GM10847 (cell line): ENCODE measurements around the gene EGFL6.

ENCODE experiments used
- POLR2A ChIP-seq: IDR thresholded peaks from 2 replicates; pipeline ENCODE4 v1.6.1; 2011; ENCODE audit not compliant: insufficient read length; ENCODE audit errors: extremely low read depth

Gene EGFL6, protein sequence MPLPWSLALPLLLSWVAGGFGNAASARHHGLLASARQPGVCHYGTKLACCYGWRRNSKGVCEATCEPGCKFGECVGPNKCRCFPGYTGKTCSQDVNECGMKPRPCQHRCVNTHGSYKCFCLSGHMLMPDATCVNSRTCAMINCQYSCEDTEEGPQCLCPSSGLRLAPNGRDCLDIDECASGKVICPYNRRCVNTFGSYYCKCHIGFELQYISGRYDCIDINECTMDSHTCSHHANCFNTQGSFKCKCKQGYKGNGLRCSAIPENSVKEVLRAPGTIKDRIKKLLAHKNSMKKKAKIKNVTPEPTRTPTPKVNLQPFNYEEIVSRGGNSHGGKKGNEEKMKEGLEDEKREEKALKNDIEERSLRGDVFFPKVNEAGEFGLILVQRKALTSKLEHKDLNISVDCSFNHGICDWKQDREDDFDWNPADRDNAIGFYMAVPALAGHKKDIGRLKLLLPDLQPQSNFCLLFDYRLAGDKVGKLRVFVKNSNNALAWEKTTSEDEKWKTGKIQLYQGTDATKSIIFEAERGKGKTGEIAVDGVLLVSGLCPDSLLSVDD

DNA sequence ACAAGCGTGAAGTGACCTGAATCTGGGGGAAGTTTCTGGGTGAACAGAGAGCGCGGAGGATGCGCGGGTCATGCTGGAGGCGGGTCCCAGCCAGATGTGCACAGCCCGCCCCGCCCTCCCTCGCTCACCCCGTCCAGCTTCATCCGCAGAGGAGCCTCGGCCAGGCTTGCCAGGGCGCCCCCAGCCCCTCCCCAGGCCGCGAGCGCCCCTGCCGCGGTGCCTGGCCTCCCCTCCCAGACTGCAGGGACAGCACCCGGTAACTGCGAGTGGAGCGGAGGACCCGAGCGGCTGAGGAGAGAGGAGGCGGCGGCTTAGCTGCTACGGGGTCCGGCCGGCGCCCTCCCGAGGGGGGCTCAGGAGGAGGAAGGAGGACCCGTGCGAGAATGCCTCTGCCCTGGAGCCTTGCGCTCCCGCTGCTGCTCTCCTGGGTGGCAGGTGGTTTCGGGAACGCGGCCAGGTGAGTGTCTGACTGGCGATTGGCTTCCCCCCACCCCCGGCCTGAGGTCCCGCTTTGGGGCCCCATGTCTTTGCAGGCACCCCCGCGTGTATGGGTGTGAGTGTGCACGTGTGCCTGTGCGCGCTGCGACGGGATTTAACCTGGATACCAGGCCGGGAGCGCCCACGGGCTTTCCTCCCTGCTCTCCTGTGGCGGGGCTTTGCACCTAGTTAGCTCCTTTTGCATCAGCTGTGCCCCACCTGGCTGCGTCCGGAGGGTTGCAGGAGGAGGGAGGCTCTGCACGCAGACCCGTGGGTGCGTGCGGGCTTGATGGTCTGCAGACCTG lies at the start of gene EGFL6:
Gene EGFL6 (plus strand): TSS at position 123 of the 782 bp plus-strand sequence. CDS start 261 bp downstream, at position 384.
- TF ChIP-seq POLR2A: no peak

DNA sequence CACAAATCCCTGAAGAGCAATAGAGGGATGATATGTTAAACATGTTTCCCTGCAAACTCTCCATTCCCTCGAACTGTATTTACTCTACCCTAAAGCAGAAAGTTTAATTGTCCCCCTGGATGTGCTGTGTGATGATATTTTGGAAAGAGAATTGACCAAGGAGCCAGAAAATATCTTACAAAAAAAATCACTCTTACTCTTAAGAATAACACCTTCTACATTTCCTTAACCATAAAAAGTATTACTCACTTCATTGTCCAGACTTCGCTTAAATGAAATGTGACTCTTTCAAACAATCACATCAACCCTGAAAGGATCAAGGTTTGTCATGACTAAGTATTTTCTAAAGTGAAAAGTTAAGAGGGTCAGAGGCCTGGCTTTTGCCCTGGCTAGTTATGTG lies 49.0 kb upstream of the EGFL6 start:
- no peak for TF ChIP-seq POLR2A

DNA sequence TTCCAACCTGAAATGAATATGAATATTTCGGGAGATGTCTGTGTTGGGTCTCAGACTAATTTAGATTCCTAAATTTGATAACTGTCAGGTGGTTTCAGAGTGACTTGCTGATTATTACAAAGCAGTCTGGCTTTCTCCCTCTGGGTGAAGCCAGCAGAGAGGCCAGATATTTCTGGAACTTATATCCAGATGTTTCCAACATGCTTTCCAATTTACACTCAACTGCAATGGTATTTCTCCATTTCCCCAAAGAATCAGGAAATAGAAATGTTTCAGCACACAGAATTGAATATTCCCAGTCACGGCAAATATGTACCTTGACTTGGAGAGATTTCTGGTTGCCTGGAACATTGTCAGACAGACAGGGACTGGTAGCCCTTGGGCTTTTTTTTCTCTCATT lies 48.5 kb upstream of the EGFL6 start:
- no peak for TF ChIP-seq POLR2A

DNA sequence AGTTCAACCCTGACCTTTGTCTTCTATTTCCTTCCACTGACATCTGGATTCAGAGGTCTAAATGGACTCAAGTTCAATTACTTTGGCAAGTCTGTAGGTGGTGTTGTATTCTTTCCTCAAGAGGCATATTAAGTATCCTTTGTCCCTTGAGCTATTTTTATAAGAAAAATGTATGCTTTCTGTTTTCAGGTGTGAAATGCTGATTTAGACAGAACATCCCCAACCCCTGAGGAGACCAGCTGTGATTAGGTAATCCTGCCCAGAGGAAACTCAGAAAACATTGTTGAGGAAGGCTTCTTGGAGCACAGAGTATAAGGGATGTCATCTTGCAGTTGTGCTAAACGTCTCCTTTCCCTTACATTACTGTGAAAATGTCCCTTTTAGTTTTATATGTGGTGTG lies 46.6 kb upstream of the EGFL6 start:
- no peak for TF ChIP-seq POLR2A

DNA sequence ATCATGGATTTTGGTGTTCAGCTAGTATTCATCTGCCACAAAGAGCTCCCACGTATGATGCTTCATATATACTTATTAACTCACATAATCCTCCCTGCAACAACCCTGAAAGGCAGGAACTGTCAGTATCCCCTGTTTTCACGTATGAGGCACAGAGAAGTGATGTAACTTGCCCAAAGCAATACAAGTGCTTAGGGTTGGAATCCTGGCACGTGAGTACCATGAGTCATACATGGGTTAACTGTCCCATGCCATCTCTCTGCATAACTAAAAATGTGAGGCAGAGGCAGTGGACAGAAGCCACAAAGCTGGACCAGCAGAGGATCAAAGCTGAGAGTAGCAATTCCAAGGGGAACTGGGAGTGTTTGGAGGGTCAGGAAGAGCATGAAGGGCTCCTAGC lies 35.7 kb upstream of the EGFL6 start:
- TF ChIP-seq POLR2A: no peak

DNA sequence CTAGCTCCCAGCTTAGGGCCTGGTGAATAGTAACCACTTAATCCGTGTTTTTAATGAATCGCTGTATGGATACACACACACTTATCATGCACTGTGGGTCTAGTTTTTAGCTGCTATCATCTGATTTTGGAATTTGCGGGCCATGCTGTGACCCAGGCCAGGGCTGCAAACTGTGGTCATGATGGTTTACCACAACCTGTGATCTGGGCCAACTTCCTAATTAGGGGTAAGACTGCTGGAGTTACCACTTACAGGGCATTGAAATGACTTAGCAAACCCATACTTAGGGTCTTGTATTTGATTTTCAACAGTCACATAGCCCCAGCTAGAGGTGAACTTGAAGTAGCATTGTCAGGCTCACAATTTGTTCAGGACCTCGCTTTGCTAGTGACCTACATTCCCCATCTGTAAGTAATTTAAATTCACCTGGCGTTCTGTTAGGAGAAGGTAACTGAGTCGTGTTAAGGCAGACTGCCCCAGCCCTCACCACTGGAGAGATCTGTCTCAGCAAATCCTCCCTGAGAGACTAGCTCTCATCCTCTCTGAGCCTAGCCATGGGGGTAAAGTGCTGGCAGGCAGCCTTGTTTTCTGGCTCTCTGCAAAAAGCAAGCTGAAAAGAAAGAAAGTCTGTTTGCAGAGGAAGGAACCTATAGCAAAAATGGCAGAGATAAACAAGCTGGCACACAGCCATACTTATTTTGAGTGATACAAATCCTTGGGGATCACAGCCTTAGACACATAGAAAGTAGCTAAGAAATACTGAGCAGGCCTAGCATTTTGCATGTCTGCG lies 33.8 kb upstream of the EGFL6 start:
- no peak for TF ChIP-seq POLR2A

DNA sequence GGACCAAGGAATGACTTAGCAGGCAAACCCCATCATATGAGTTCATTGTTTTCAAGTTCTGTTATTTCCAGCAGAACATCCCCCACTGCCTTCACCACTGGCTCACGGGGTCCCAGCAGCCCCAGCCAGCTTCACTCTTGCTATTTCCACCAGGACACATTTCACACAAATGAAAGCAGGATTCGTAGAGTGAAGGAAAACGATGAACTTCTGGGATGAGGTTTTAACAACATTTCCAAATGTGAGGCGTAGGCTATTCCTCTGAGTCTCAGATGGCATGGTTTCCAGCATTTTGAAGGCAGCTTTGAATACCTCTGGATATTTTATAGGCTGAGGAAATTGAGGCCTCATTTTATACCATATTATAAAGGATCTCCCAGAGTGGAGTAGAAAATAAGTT lies 32.9 kb upstream of the EGFL6 start:
- no peak for TF ChIP-seq POLR2A

DNA sequence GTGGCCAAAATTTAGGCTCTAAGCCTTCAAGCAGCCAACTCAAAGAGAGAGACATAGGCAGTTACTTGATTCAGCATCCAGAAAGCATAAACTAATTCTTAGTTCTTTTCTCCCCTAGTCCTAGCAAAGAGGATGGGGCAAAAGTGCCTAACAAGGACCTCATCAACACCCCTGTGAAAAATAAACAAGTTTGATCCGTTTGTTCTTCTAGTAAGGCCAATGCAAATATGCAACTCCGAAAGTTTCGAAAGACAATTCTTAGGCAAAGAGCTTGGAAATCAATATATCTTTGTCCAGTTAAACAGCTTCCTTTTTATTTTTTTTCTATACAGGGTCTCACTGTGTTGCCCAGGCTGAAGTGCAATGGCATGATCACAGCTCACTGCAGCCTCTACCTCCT lies 31.0 kb upstream of the EGFL6 start:
- no peak for TF ChIP-seq POLR2A

DNA sequence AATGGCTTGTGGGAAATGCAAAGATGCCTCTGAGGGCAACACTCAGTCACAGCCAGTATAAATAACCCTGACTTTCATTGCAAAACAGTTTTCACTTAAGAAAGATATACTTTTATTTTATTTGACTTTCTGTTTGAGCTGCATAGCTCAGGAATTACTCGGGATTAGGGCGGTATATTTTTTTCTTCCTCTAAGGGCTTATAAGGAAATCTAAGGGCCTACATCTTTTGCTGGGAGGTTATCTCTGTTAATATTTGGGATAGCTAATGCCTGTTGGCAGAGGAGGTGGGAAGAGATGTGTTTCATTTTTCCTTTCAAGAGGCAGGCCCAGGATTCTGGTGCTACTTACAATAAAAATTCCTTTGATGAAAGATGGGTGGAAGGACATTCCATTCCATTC lies 28.8 kb upstream of the EGFL6 start:
- no peak for TF ChIP-seq POLR2A

DNA sequence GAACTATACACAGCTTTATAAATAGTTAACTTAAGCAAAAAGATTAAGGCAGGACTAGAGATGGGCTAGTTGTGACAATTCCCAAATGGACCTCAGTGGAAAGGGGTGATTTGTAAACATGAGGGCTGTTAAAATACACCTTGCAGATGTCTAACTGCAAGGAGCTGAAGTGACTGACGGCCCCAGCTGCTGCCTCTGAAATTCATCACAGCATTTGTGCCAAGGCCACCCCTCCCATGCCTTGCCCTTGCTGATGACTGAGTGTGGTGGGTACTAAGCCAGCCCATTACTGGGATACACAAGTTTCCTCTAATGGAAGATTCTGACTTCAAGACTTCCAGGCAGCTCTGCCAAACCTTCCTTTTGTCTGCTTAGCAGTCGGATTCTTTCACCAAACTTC lies 23.7 kb upstream of the EGFL6 start:
- no peak for TF ChIP-seq POLR2A

DNA sequence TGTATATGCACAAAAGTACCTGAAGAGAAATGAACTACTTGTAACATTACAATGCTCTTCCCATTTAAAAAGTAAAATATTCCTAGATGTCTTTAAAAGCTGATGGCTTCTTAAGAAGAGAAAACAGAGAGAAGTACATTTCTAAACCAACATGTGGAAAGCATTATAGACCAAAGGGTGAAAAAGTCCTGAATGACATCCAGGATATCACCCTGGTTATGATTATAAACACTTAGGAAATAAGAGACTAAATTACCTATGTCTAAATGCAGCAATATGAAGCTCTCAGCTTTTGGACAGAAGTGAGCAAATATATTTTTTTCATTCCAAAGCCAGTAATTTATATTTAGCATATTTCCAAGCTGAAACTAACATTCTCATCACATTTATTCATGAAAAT lies 21.7 kb upstream of the EGFL6 start:
- no peak for TF ChIP-seq POLR2A

DNA sequence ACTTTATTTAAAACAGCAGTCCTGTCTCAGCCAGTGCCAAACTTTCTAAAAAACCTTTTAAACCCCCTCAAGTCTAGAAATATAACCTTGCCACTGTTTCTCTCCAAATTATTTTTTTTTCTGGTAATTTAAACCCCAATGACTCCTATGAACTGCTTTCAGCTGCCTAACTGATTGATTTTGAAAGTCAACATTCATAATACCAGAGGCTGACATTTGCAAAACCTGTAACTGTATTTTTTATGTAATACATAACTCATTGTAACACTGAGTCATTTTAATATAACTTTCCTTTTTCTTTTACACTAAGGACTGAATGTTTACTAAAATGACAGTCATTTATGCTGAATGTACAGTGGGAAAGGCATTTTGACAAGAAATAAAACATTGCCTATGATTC lies 19.1 kb upstream of the EGFL6 start:
- no peak for TF ChIP-seq POLR2A

DNA sequence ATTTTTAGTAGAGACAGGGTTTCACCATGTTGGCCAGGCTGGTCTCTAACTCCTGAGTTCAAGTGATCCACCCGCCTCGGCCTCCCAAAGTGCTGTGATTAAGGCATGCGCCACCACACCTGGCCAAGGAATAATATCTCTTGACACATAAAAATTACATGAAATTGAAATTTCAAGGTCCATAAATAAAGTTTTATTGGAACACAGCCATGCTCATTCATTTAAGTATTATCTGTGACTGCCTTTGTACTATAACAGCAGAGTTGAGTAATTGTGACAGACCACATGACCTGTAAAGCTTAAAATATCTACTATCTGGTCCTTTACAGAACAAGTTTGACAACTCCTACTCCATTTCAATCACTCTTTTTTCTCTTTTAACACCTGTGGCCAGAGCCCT lies 17.8 kb upstream of the EGFL6 start:
- no peak for TF ChIP-seq POLR2A

DNA sequence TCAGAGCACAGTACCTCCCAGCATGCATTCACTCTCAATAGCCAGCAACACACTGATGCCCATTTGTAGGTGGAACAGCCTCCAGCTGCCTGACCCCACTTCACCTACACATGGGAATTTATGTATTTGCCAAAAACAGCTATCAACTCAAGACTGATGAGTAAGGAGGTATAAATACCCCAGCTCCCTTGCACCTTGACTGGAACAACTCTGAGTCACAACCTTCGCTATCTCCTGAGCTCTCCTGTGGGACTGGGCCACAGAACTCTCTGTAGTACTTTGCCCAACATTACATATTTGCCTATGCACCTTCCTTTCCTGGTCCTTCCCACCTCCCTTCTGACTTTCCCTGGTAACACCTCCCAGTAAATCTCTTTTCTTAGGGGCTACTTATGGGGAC lies 16.5 kb upstream of the EGFL6 start:
- no peak for TF ChIP-seq POLR2A

DNA sequence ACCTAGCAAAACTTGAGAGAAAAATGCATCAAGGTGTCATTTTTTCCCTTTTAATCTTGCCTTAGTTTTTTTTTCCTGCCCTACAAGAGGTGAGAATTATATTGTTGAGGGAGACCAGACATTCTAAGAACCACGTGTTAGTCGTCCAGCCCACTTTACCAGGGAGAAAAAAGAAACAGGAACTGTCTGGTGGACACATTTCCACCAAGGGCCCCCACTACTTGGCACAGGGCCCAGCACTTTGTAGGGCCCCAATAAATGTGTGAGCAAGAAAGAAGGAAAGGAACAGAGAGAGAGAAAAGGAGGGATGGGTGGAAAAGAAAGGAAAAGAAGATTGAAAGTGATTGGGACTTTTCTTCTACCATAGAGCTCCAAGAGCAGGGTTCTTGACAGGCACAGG lies 3.9 kb upstream of the EGFL6 start:
- no peak for TF ChIP-seq POLR2A
